K562 (cell line): Measurements from ENCODE around the gene RNF13. TPM values are rescaled to one million over a fixed set of nuclear protein-coding genes. Genes with fewer than 3 reads are reported as not detected.

Source experiments
- ATAC-seq: fragments of 200-7000 bp; cut with Tn5 transposase; 3 replicates; pipeline ENCODE4 v1.9.1; 2020; ENCODE audit warnings: moderate library complexity
- BruUV-seq: library from RNA; stranded (reverse); fragments of 400-500 nt; replicated peaks from 2 replicates; lab custom pipeline; 2021; lab: Mats Ljungman, UMichigan
- CTCF ChIA-PET: fragments of 300-600 bp; formaldehyde crosslinking; extraction: SDS; loops from one replicate; lab custom pipeline; 2021; ENCODE audit warnings: low intra/inter-chr PET ratio; lab: Yijun Ruan, JAX
- POLR2A ChIA-PET: fragments of 300-600, 350-650 bp; sonication (Branson Sonifier 250); formaldehyde crosslinking; extraction: SDS; loops from one replicate; lab custom pipeline; 2021; ENCODE audit warnings: antibody characterized with exemption, inconsistent platforms; lab: Yijun Ruan, JAX
- DNase-seq, 4 experiments: peaks; one replicate each; pipeline versions ENCODE4 v3.0.0 to v3.0.0-alpha.2; 2011 to 2018; ENCODE audit warnings: low spot score in 3 of 4, mixed read lengths in 3 of 4; ENCODE audit errors: extremely low read depth in 1 of 4
- FAIRE-seq: peaks from 2 replicates; lab custom pipeline; 2011; peaks lifted over from hg19 to GRCh38; lab: Jason Lieb, UNC
- H2AFZ ChIP-seq: 2 replicates; pipeline ENCODE4 v1.6.0; 2011; ENCODE audit warnings: low read depth, low read length, control low read depth, inconsistent platforms
- H3K27ac ChIP-seq: fragments of 200-600 bp; 3 replicates; pipeline ENCODE4 v1.8.0; 2011; ENCODE audit warnings: low read depth, mild to moderate bottlenecking, control low read depth, inconsistent platforms, low read length, moderate library complexity, mixed read lengths; ENCODE audit errors: extremely low read depth
- H3K27me3 ChIP-seq, 2 experiments: fragments of 300-600 bp in 1 of 2; 2 replicates in 1 of 2; 3 replicates in 1 of 2; pipeline versions ENCODE4 v1.6.0 to v1.8.0; 2011; ENCODE audit warnings: inconsistent platforms in 2 of 2, low read length in 2 of 2, mild to moderate bottlenecking in 1 of 2, mixed read lengths in 1 of 2, moderate library complexity in 1 of 2; ENCODE audit not compliant: control insufficient read depth in 2 of 2, insufficient read depth in 2 of 2
- H3K36me3 ChIP-seq: fragments of 300-600 bp; 3 replicates; pipeline ENCODE4 v1.8.0; 2011; ENCODE audit warnings: mild to moderate bottlenecking, low read length, inconsistent platforms; ENCODE audit not compliant: control insufficient read depth, insufficient read depth
- H3K4me1 ChIP-seq, 2 experiments: fragments of 200-600 bp in 1 of 2; replicated peaks in 1 of 2; 2 replicates in 1 of 2; 3 replicates in 1 of 2; pipeline versions ENCODE4 v1.5.1 to v1.8.0; 2011; ENCODE audit warnings: inconsistent platforms in 2 of 2, low read length in 2 of 2, mild to moderate bottlenecking in 1 of 2, mixed read lengths in 1 of 2, moderate library complexity in 1 of 2; ENCODE audit not compliant: control insufficient read depth in 2 of 2, insufficient read depth in 2 of 2
- H3K4me2 ChIP-seq: 2 replicates; pipeline ENCODE4 v1.6.1; 2011; ENCODE audit warnings: low read length, control low read depth, inconsistent platforms, mixed read lengths; ENCODE audit not compliant: insufficient read depth
- H3K4me3 ChIP-seq: fragments of 200-600 bp; sonication (generic), shearing (Covaris generic); 2 replicates; pipeline ENCODE4 v1.5.1; 2016; ENCODE audit warnings: control low read depth, inconsistent platforms
- H3K79me2 ChIP-seq: fragments of 200-600 bp; 3 replicates; pipeline ENCODE4 v1.8.0; 2011; ENCODE audit warnings: low read length, inconsistent platforms; ENCODE audit not compliant: control insufficient read depth, insufficient read depth
- H3K9ac ChIP-seq, 2 experiments: 2 replicates each; pipeline versions ENCODE4 v1.6.0 to v1.6.1; 2011; ENCODE audit warnings: low read depth in 2 of 2, low read length in 2 of 2, control low read depth in 1 of 2, inconsistent platforms in 1 of 2, mild to moderate bottlenecking in 1 of 2, mixed read lengths in 1 of 2; ENCODE audit not compliant: insufficient read depth in 1 of 2
- H3K9me1 ChIP-seq: one replicate; pipeline ENCODE4 v1.6.0; 2011; ENCODE audit warnings: inconsistent platforms, mild to moderate bottlenecking, low read length, moderate library complexity; ENCODE audit not compliant: control insufficient read depth, insufficient read depth
- H3K9me3 ChIP-seq: replicated peaks from 2 replicates; pipeline ENCODE4 v1.5.1; 2011; ENCODE audit warnings: low read depth, low read length, inconsistent platforms; ENCODE audit not compliant: control insufficient read depth, insufficient read depth
- H4K20me1 ChIP-seq: replicated peaks from 2 replicates; pipeline ENCODE4 v1.6.1; 2011; ENCODE audit warnings: low read length, inconsistent platforms, mixed read lengths; ENCODE audit not compliant: control insufficient read depth, insufficient read depth
- BRF2 ChIP-seq: IDR thresholded peaks from 3 replicates; pipeline ENCODE4 v1.6.1; 2011; ENCODE audit warnings: borderline replicate concordance, mild to moderate bottlenecking; ENCODE audit not compliant: insufficient read length, insufficient read depth
- GABPB1 ChIP-seq: sonication (generic); formaldehyde crosslinking; IDR thresholded peaks from 2 replicates; pipeline ENCODE4 v1.8.0; 2022; ENCODE audit warnings: mild to moderate bottlenecking, missing genetic modification reagents
- KDM1A ChIP-seq, 2 experiments: fragments of 450-650 bp; IDR thresholded peaks; 2 replicates each; pipeline ENCODE4 v1.6.1; 2016; ENCODE audit warnings: mild to moderate bottlenecking in 2 of 2
- SIN3A ChIP-seq, 2 experiments: fragments of 150-350 bp in 1 of 2; IDR thresholded peaks; 2 replicates each; pipeline ENCODE4 v1.6.1; 2011 to 2016; ENCODE audit warnings: borderline replicate concordance in 2 of 2, low read depth in 2 of 2, low read length in 2 of 2, mild to moderate bottlenecking in 2 of 2, moderate library complexity in 2 of 2; ENCODE audit not compliant: control insufficient read depth in 1 of 2
- ZBTB40 ChIP-seq, 2 experiments: fragments of 450-650 bp in 1 of 2; sonication (generic) in 1 of 2; formaldehyde crosslinking in 1 of 2; IDR thresholded peaks; 2 replicates each; pipeline versions ENCODE4 v1.7.1 to v1.9.0; 2016 to 2022; ENCODE audit warnings: inconsistent platforms in 1 of 2, mild to moderate bottlenecking in 1 of 2, missing genetic modification reagents in 1 of 2
- ZMIZ1 ChIP-seq, 2 experiments: fragments of 150-350 bp in 1 of 2; IDR thresholded peaks; 2 replicates each; pipeline ENCODE4 v1.6.1; 2012 to 2016; ENCODE audit warnings: low read depth in 2 of 2, low read length in 2 of 2, mild to moderate bottlenecking in 1 of 2, moderate library complexity in 1 of 2
- in situ Hi-C: fragments of 300-500 bp; cut with MboI; formaldehyde crosslinking; loops from 4 replicates; pipeline ENCODE4 v1.15.0; 2018; ENCODE audit warnings: inconsistent platforms, mixed read lengths
- intact Hi-C: fragments of 100-400 bp; cut with micrococcal nuclease; formaldehyde crosslinking; loops from 2 replicates; pipeline ENCODE4 v1.14.2; 2022
- polyA plus RNA-seq, 8 experiments: library from polyadenylated mRNA; depleted of rRNA in 4 of 8; stranded (reverse) in 5 of 8; unstranded in 3 of 8; fragments of >200 nt; fragmentation: Nextera tagmentation in 2 of 8; fragmentation: Illumina TruSeq in 1 of 8; extraction: Ambion mirVana in 2 of 8; extraction: Trizol in 1 of 8; gene quantifications; 2 replicates each; pipeline versions ENCODE4 v1.2.1 to v1.2.3, GENCODE V29; 2011 to 2014; ENCODE audit warnings: inconsistent platforms in 1 of 8, missing spikeins in 1 of 8
- total RNA-seq, 7 experiments: library from RNA; depleted of rRNA in 6 of 7; stranded (reverse); fragments of >200 nt in 6 of 7; fragmentation: Illumina TruSeq in 2 of 7; extraction: Trizol in 2 of 7; gene quantifications; 2 replicates each; pipeline versions ENCODE4 v1.2.1 to v1.2.3, GENCODE V29; 2011 to 2021; ENCODE audit warnings: low replicate concordance in 1 of 7

The RNF13 gene
- total and polyA plus RNA-seq, 9 of the 15 experiments (the other 6 are each of a cell fraction or from before 2014, with no cell fraction given): 12.7 to 35.8 (median 18.9) TPM

- no peak for TF ChIP-seq ZMIZ1 (IDR thresholded peaks at IDR 0.05; ENCODE audit: low read depth in 2 of 2, low read length in 2 of 2)
- no peak for TF ChIP-seq SIN3A (IDR thresholded peaks at IDR 0.05; ENCODE audit: borderline replicate concordance in 2 of 2, control insufficient read depth in 1 of 2, low read depth in 2 of 2, low read length in 2 of 2)
- no peak for TF ChIP-seq KDM1A (IDR thresholded peaks at IDR 0.05)
These were observed 120.8 kb downstream of the RNF13 start (continued) for GRCh38 chr3:149933858-149934257.

GRCh38 chr3:149934524-149934923, 121.5 kb downstream of the RNF13 start:
- no peak for FAIRE-seq
- H3K27me3 ChIP-seq: no peaks in the 10 kb centered on the region
- no peaks in the 10 kb centered on the region for H3K79me2 ChIP-seq
- H3K36me3 ChIP-seq: no peaks in the 10 kb centered on the region
- no peaks in the 10 kb centered on the region for H3K9me3 ChIP-seq
- no peak overlapping the region for H2AFZ ChIP-seq
- no peaks in the 10 kb centered on the region; a peak in 1 of 5 replicates for H3K4me1 ChIP-seq
- ChIA-PET CTCF (no interaction called here), POLR2A (no interaction called here)
- no peak for DNase-seq
- no peak overlapping the region for H3K4me2 ChIP-seq
- in situ Hi-C loops (no loop called here), intact Hi-C loops (loop anchor here (10.0 kb wide), 1 partner anchor 560 kb away; no protein-coding TSS in a partner anchor)
- H4K20me1 ChIP-seq: no peaks in the 10 kb centered on the region
- no peaks in the 10 kb centered on the region for H3K9me1 ChIP-seq
- no peak overlapping the region for H3K9ac ChIP-seq
- no peak overlapping the region for H3K27ac ChIP-seq
- H3K4me3 ChIP-seq: no peak overlapping the region
- no peak for ATAC-seq
- no TSS peak for BruUV-seq
- no peak for TF ChIP-seq ZBTB40 (IDR thresholded peaks at IDR 0.05)
- TF ChIP-seq ZBTB40 (CRISPR knock-in tag; IDR thresholded peaks at IDR 0.05): no peak
- no peak for TF ChIP-seq GABPB1 (CRISPR knock-in tag)
- TF ChIP-seq BRF2: no peak
